H1 (cell line): ENCODE measurements around the gene TECPR2. TPM values are rescaled to one million over a fixed set of nuclear protein-coding genes. Genes with fewer than 3 reads are reported as not detected.

ENCODE experiments used
- CBX5 ChIP-seq: fragments of 300-800, 300-1000 bp; sonication (generic); IDR thresholded peaks from 2 replicates; pipeline ENCODE4 v1.7.1; 2016; ENCODE audit warnings: antibody characterized with exemption, low read length, low read depth
- CHD2 ChIP-seq: IDR thresholded peaks from 2 replicates; pipeline ENCODE4 v1.6.1; 2012; ENCODE audit warnings: low read length, improper control_type of control experiment
- KDM1A ChIP-seq: fragments of 200-600, 300-600 bp; sonication (generic); IDR thresholded peaks from 2 replicates; pipeline ENCODE4 v1.7.1; 2016; ENCODE audit warnings: mild to moderate bottlenecking, low read length, borderline replicate concordance
- KDM5A ChIP-seq: fragments of 200-600 bp; IDR thresholded peaks from 2 replicates; pipeline ENCODE4 v1.7.1; 2012; ENCODE audit warnings: mild to moderate bottlenecking, low read length, inconsistent platforms, mixed read lengths
- polyA plus RNA-seq, 7 experiments: library from polyadenylated mRNA; depleted of rRNA in 3 of 7; stranded (reverse) in 5 of 7; unstranded in 2 of 7; fragments of >200 nt in 5 of 7; fragments of 200-250 nt in 2 of 7; gene quantifications; 1 replicate in 5 of 7; 2 replicates in 1 of 7; 4 replicates in 1 of 7; pipeline versions ENCODE4 v1.2.1 to v1.2.3, GENCODE V29; 2011 to 2013; ENCODE audit warnings: missing spikeins in 2 of 7, mixed read lengths in 2 of 7
- total RNA-seq: library from RNA; stranded (reverse); fragmentation: NEBNext Ultra II Directional; extraction: Animal tissue kit (Norgen Biotek cat#: 25700); gene quantifications from 2 replicates; pipeline ENCODE4 v1.2.1, GENCODE V29; 2021

The TECPR2 gene
- total and polyA plus RNA-seq, 2 of the 8 experiments (the other 6 are each of a cell fraction or from before 2014, with no cell fraction given), result 6.8 to 19.4 TPM

GRCh38 chr14:102502571-102502970 lies 139.8 kb downstream of the TECPR2 start (continued):
- TF ChIP-seq KDM1A, result no peak
- TF ChIP-seq KDM5A, result no peak
- no peak for TF ChIP-seq CHD2
- TF ChIP-seq CBX5, result no peak
